IMR-90 (cell line): ENCODE results near the gene SERPINB3. TPM values are rescaled to one million over a fixed set of nuclear protein-coding genes. Genes with fewer than 3 reads are reported as not detected.

ENCODE experiments used
- ATAC-seq: fragments of 200-7000 bp; cut with Tn5 transposase; 2 replicates; pipeline ENCODE4 v1.9.1; 2020; ENCODE audit warnings: low read depth, mild to moderate bottlenecking, moderate library complexity
- BruUV-seq: library from RNA; stranded (reverse); fragments of 400-500 nt; replicated peaks from 2 replicates; lab custom pipeline; 2021; lab: Mats Ljungman, UMichigan
- CTCF ChIA-PET: fragments of 300-600 bp; formaldehyde crosslinking; extraction: SDS; loops from one replicate; lab custom pipeline; 2021; ENCODE audit warnings: antibody characterized with exemption; lab: Yijun Ruan, JAX
- POLR2A ChIA-PET: fragments of 300-600 bp; sonication (Branson Sonifier 250); formaldehyde crosslinking; loops from one replicate; lab custom pipeline; 2022; ENCODE audit warnings: antibody characterized with exemption; ENCODE audit not compliant: unreplicated experiment; lab: Charles Lee
- DNase-seq: peaks from one replicate; pipeline ENCODE4 v3.0.0; 2013
- H2AFZ ChIP-seq: replicated peaks from 2 replicates; pipeline ENCODE3; 2013; ENCODE audit warnings: low read length, mild to moderate bottlenecking; ENCODE audit not compliant: poor library complexity
- H2AK5ac ChIP-seq: 2 replicates; pipeline ENCODE4 v1.6.1; 2013; ENCODE audit warnings: low read depth, low read length, inconsistent platforms
- H2AK9ac ChIP-seq: replicated peaks from 2 replicates; pipeline ENCODE3; 2013; ENCODE audit warnings: mild to moderate bottlenecking, low read depth, low read length, moderate library complexity; ENCODE audit not compliant: poor library complexity
- H2BK120ac ChIP-seq: 2 replicates; pipeline ENCODE4 v1.6.1; 2013; ENCODE audit warnings: low read depth, low read length, inconsistent platforms
- H2BK15ac ChIP-seq: 3 replicates; pipeline ENCODE4 v1.6.1; 2013; ENCODE audit warnings: low read depth, low read length, inconsistent platforms
- H2BK20ac ChIP-seq: 2 replicates; pipeline ENCODE4 v1.6.1; 2013; ENCODE audit warnings: low read depth, mild to moderate bottlenecking, inconsistent platforms, low read length, moderate library complexity
- H2BK5ac ChIP-seq: 2 replicates; pipeline ENCODE4 v1.6.1; 2013; ENCODE audit warnings: mild to moderate bottlenecking, low read depth, low read length, inconsistent platforms; ENCODE audit not compliant: poor library complexity, severe bottlenecking
- H3K14ac ChIP-seq: replicated peaks from 2 replicates; pipeline ENCODE4 v1.6.1; 2013; ENCODE audit warnings: low read depth, low read length, inconsistent platforms
- H3K18ac ChIP-seq: 2 replicates; pipeline ENCODE4 v1.6.1; 2013; ENCODE audit warnings: low read depth, low read length, control low read depth
- H3K23ac ChIP-seq: 2 replicates; pipeline ENCODE4 v1.6.1; 2013; ENCODE audit warnings: low read depth, low read length, inconsistent platforms
- H3K27ac ChIP-seq: 2 replicates; pipeline ENCODE4 v1.5.1; 2013; ENCODE audit warnings: mild to moderate bottlenecking, control low read depth, low read length; ENCODE audit not compliant: insufficient read depth
- H3K27me3 ChIP-seq: 2 replicates; pipeline ENCODE4 v1.6.1; 2013; ENCODE audit warnings: low read length; ENCODE audit not compliant: control insufficient read depth, insufficient read depth
- H3K36me3 ChIP-seq: 2 replicates; pipeline ENCODE4 v1.6.1; 2013; ENCODE audit warnings: low read length, mixed read lengths; ENCODE audit not compliant: control insufficient read depth, insufficient read depth
- H3K4ac ChIP-seq: 2 replicates; pipeline ENCODE4 v1.6.1; 2013; ENCODE audit warnings: low read depth, low read length, inconsistent platforms
- H3K4me1 ChIP-seq: 2 replicates; pipeline ENCODE4 v1.6.1; 2013; ENCODE audit warnings: low read length, mixed read lengths; ENCODE audit not compliant: control insufficient read depth, insufficient read depth
- H3K4me2 ChIP-seq: 2 replicates; pipeline ENCODE4 v1.6.1; 2013; ENCODE audit warnings: low read depth, mild to moderate bottlenecking, control low read depth, low read length, moderate library complexity
- H3K4me3 ChIP-seq: 2 replicates; pipeline ENCODE4 v1.5.1; 2013; ENCODE audit warnings: low read depth, mild to moderate bottlenecking, control low read depth, low read length, moderate library complexity; ENCODE audit not compliant: insufficient read depth
- H3K56ac ChIP-seq: 2 replicates; pipeline ENCODE4 v1.6.1; 2013; ENCODE audit warnings: low read length, inconsistent platforms; ENCODE audit not compliant: insufficient read depth; ENCODE audit errors: extremely low read depth
- H3K79me1 ChIP-seq, 2 experiments: 2 replicates each; pipeline ENCODE4 v1.6.1; 2013; ENCODE audit warnings: low read length in 2 of 2, inconsistent platforms in 1 of 2, low read depth in 1 of 2
- H3K9ac ChIP-seq: 2 replicates; pipeline ENCODE4 v1.6.1; 2013; ENCODE audit warnings: low read depth, low read length, control low read depth
- H3K9me1 ChIP-seq: 2 replicates; pipeline ENCODE4 v1.6.1; 2013; ENCODE audit warnings: low read length, inconsistent platforms; ENCODE audit not compliant: insufficient read depth
- H3K9me3 ChIP-seq: 2 replicates; pipeline ENCODE4 v1.6.1; 2013; ENCODE audit warnings: low read length; ENCODE audit not compliant: control insufficient read depth, insufficient read depth
- H4K20me1 ChIP-seq: 2 replicates; pipeline ENCODE4 v1.6.1; 2013; ENCODE audit warnings: low read length, inconsistent platforms; ENCODE audit not compliant: insufficient read depth
- H4K5ac ChIP-seq: 2 replicates; pipeline ENCODE4 v1.6.1; 2013; ENCODE audit warnings: mild to moderate bottlenecking, low read depth, low read length, control low read depth
- H4K8ac ChIP-seq, 2 experiments: 2 replicates each; pipeline ENCODE4 v1.6.1; 2013; ENCODE audit warnings: low read depth in 2 of 2, low read length in 2 of 2, control low read depth in 1 of 2, inconsistent platforms in 1 of 2
- H4K91ac ChIP-seq: 2 replicates; pipeline ENCODE4 v1.6.1; 2013; ENCODE audit warnings: low read depth, low read length, inconsistent platforms; ENCODE audit not compliant: insufficient read depth
- CEBPB ChIP-seq: IDR thresholded peaks from 2 replicates; pipeline ENCODE4 v1.6.1; 2012; ENCODE audit warnings: low read depth, low read length, improper control_type of control experiment
- MAFK ChIP-seq: IDR thresholded peaks from 2 replicates; pipeline ENCODE4 v1.6.1; 2012; ENCODE audit warnings: low read depth, low read length, improper control_type of control experiment
- POLR2A ChIP-seq: IDR thresholded peaks from 2 replicates; pipeline ENCODE4 v1.6.1; 2012; ENCODE audit warnings: mild to moderate bottlenecking, low read depth, low read length
- RAD21 ChIP-seq: IDR thresholded peaks from 2 replicates; pipeline ENCODE4 v1.6.1; 2012; ENCODE audit warnings: low read length, improper control_type of control experiment
- WGBS, 2 experiments: methylation state at CpG; one replicate each; pipeline versions ENCODE4 v1.1.5 to v1.1.7; 2013; ENCODE audit warnings: missing lambda C conversion rate in 2 of 2; ENCODE audit not compliant: insufficient read length in 1 of 2; ENCODE audit errors: extremely low coverage in 2 of 2; 5-methylcytosine and 5-hydroxymethylcytosine counted together
- dilution Hi-C: fragments of 300-500 bp; cut with HindIII; formaldehyde crosslinking; loops from one replicate; pipeline ENCODE4 v1.14.3; 2018; ENCODE audit warnings: low sequenced_read_pairs; ENCODE audit not compliant: unreplicated experiment
- in situ Hi-C: fragments of 300-500 bp; cut with MboI; formaldehyde crosslinking; loops from 3 replicates; pipeline ENCODE4 v1.14.3; 2019; ENCODE audit warnings: low sequenced_read_pairs, inconsistent platforms, mixed read lengths
- intact Hi-C: fragments of 100-400 bp; cut with micrococcal nuclease; formaldehyde crosslinking; loops from 2 replicates; pipeline ENCODE4 v1.10.0; 2022
- polyA plus RNA-seq, 3 experiments: library from polyadenylated mRNA; depleted of rRNA; stranded (reverse); fragments of >200 nt; gene quantifications; 2 replicates each; pipeline ENCODE4 v1.2.3, GENCODE V29; 2012; ENCODE audit warnings: low replicate concordance in 1 of 3
- total RNA-seq: library from RNA; depleted of rRNA; stranded (reverse); fragments of >200 nt; gene quantifications from 2 replicates; pipeline ENCODE4 v1.2.3, GENCODE V29; 2012

Gene SERPINB3
- total and polyA plus RNA-seq, 2 of the 4 experiments (the other 2 are of a cell fraction) = not detected

- Histone ChIP-seq H3K4me3 (no peak overlapping the region), H3K18ac (peak overlapping the region; percentile 66; the same call in 1 of the 2 replicates), H3K56ac (0 out of 2 replicates have a peak overlapping the region, but pooled peaks have one; percentile 44), H4K8ac (peak overlapping the region in 1 of 2 experiments; percentile 89; a peak in 2 of 4 replicates), H4K91ac (peak overlapping the region; percentile 28; the same call in 1 of the 2 replicates), H2AK9ac (no peak overlapping the region), H3K79me1 (no peaks in the 10 kb centered on the region), H3K4me1 (no peaks in the 10 kb centered on the region; the same call in 1 of the 2 replicates), H3K14ac (peak overlapping the region; percentile 77), H4K5ac (peak overlapping the region; percentile 43; the same call in 1 of the 2 replicates), H3K4ac (peak overlapping the region; percentile 67; the same call in 1 of the 2 replicates), H3K36me3 (no peaks in the 10 kb centered on the region), H2BK120ac (peak overlapping the region; percentile 80), H2AK5ac (no peak overlapping the region), H2AFZ (peak overlapping the region; percentile 77), H2BK15ac (peak overlapping the region; percentile 37; the same call in 1 of the 3 replicates), H3K27me3 (no peaks in the 10 kb centered on the region), H3K27ac (no peak overlapping the region), H3K23ac (peak overlapping the region; percentile 67; the same call in 1 of the 2 replicates), H3K9ac (no peak overlapping the region), H4K20me1 (no peaks in the 10 kb centered on the region), H3K9me3 (no peaks in the 10 kb centered on the region), H2BK5ac (peak overlapping the region; percentile 54), H2BK20ac (peak overlapping the region; percentile 89), H3K9me1 (no peaks in the 10 kb centered on the region; the same call in 1 of the 2 replicates), H3K4me2 (peak overlapping the region; percentile 48; the same call in 1 of the 2 replicates)
- BruUV-seq = no TSS peak
- POLR2A ChIA-PET = no interaction called here
- no CpG with 5 or more reads among the region's 2 CpGs for WGBS, 2 experiments
- in situ Hi-C loops (no loop called here), dilution Hi-C loops (no loop called here), intact Hi-C loops (no loop called here)
- DNase-seq (peak; percentile 96), ATAC-seq (peak; percentile 88)
- CTCF ChIA-PET = interaction anchor here (1.0 kb wide), 1 partner anchor 333 kb away, joined by 3 read pairs; no protein-coding TSS in a partner anchor
- no peak for TF ChIP-seq POLR2A
- TF ChIP-seq CEBPB = peak; percentile 87
- TF ChIP-seq RAD21 = no peak
- peak; percentile 51 for TF ChIP-seq MAFK
These were observed 21.5 kb upstream of the SERPINB3 start for GRCh38 chr18:63683152-63683551.
